HepG2 (cell line): ENCODE results near the gene FRMD4B. TPM values are rescaled to one million over a fixed set of nuclear protein-coding genes. Genes with fewer than 3 reads are reported as not detected.

Experiments
- ATAC-seq: fragments of 200-7000 bp; cut with Tn5 transposase; 3 replicates; pipeline ENCODE4 v1.9.1; 2020; ENCODE audit warnings: mild to moderate bottlenecking, moderate library complexity
- BruUV-seq: library from RNA; stranded (reverse); fragments of 400-500 nt; replicated peaks from 2 replicates; lab custom pipeline; 2021; lab: Mats Ljungman, UMichigan
- CTCF ChIA-PET: fragments of 300-600 bp; formaldehyde crosslinking; extraction: SDS; loops from one replicate; lab custom pipeline; 2021; ENCODE audit warnings: low total read pairs, inconsistent platforms, low intra/inter-chr PET ratio; lab: Yijun Ruan, JAX
- POLR2A ChIA-PET: fragments of 350-600 bp; sonication (Branson Sonifier 250); formaldehyde crosslinking; loops from one replicate; lab custom pipeline; 2020; ENCODE audit warnings: antibody characterized with exemption, inconsistent platforms; lab: Yijun Ruan, JAX
- DNase-seq: peaks from one replicate; pipeline ENCODE4 v3.0.0-alpha.2; 2015; ENCODE audit warnings: low spot score
- FAIRE-seq: peaks from 3 replicates; lab custom pipeline; 2011; peaks lifted over from hg19 to GRCh38; lab: Jason Lieb, UNC
- H2AFZ ChIP-seq: one replicate; pipeline ENCODE4 v1.6.1; 2011; ENCODE audit warnings: low read length, inconsistent platforms
- H3K27ac ChIP-seq: fragments of 300-600 bp; 3 replicates; pipeline ENCODE4 v1.8.0; 2011; ENCODE audit warnings: mixed run types, mild to moderate bottlenecking, mixed read lengths, low read length, inconsistent platforms; ENCODE audit not compliant: insufficient read depth; ENCODE audit errors: extremely low read length
- H3K27me3 ChIP-seq, 2 experiments: fragments of 200-600 bp in 1 of 2; 2 replicates in 1 of 2; 3 replicates in 1 of 2; pipeline versions ENCODE4 v1.6.0 to v1.8.0; 2011; ENCODE audit warnings: low read length in 2 of 2, mild to moderate bottlenecking in 2 of 2, moderate library complexity in 2 of 2, inconsistent platforms in 1 of 2; ENCODE audit not compliant: insufficient read depth in 2 of 2, control insufficient read depth in 1 of 2
- H3K36me3 ChIP-seq, 2 experiments: fragments of 200-600 bp in 1 of 2; replicated peaks in 1 of 2; 2 replicates in 1 of 2; 3 replicates in 1 of 2; pipeline versions ENCODE4 v1.5.1 to v1.8.0; 2011; ENCODE audit warnings: low read length in 2 of 2, inconsistent platforms in 1 of 2; ENCODE audit not compliant: insufficient read depth in 2 of 2, control insufficient read depth in 1 of 2
- H3K4me1 ChIP-seq: 2 replicates; pipeline ENCODE4 v1.5.1; 2012; ENCODE audit warnings: low read length, inconsistent platforms; ENCODE audit not compliant: insufficient read depth
- H3K4me2 ChIP-seq: 2 replicates; pipeline ENCODE4 v1.6.0; 2011; ENCODE audit warnings: low read depth, low read length, inconsistent platforms
- H3K4me3 ChIP-seq, 3 experiments: fragments of 200-600 bp in 1 of 3; sonication (generic), shearing (Covaris generic) in 1 of 3; replicated peaks in 1 of 3; 2 replicates each; pipeline ENCODE4 v1.5.1; 2011 to 2016; ENCODE audit warnings: low read length in 3 of 3, inconsistent platforms in 2 of 3, low read depth in 2 of 3, mild to moderate bottlenecking in 2 of 3, control low read depth in 1 of 3, mixed read lengths in 1 of 3; ENCODE audit not compliant: insufficient read depth in 1 of 3
- H3K79me2 ChIP-seq: one replicate; pipeline ENCODE4 v1.6.1; 2011; ENCODE audit warnings: low read length, inconsistent platforms; ENCODE audit not compliant: insufficient read depth
- H3K9ac ChIP-seq: 2 replicates; pipeline ENCODE4 v1.6.0; 2011; ENCODE audit warnings: mild to moderate bottlenecking, low read depth, low read length, inconsistent platforms; ENCODE audit not compliant: insufficient read depth
- H3K9me3 ChIP-seq: 2 replicates; pipeline ENCODE4 v1.5.1; 2012; ENCODE audit warnings: mild to moderate bottlenecking, low read length
- H4K20me1 ChIP-seq: 2 replicates; pipeline ENCODE4 v1.6.0; 2011; ENCODE audit warnings: inconsistent platforms, mild to moderate bottlenecking, low read length, moderate library complexity; ENCODE audit not compliant: insufficient read depth
- HNRNPUL1 ChIP-seq: fragments of 200-400 bp; formaldehyde crosslinking; IDR thresholded peaks from 2 replicates; pipeline ENCODE4 v1.6.1; 2017; ENCODE audit warnings: low read depth, mild to moderate bottlenecking, low read length, moderate library complexity
- KDM5A ChIP-seq: fragments of 200-600 bp; sonication (generic); IDR thresholded peaks from 2 replicates; pipeline ENCODE4 v1.7.0; 2018; ENCODE audit warnings: antibody characterized with exemption, mild to moderate bottlenecking, low read length, borderline replicate concordance
- POGZ ChIP-seq: sonication (generic); formaldehyde crosslinking; IDR thresholded peaks from 2 replicates; pipeline ENCODE4 v1.4.0; 2020; ENCODE audit warnings: mild to moderate bottlenecking, missing genetic modification reagents
- SP2 ChIP-seq: sonication (generic); formaldehyde crosslinking; IDR thresholded peaks from 2 replicates; pipeline ENCODE4 v1.5.1; 2020; ENCODE audit warnings: mild to moderate bottlenecking, missing genetic modification reagents
- STAG1 ChIP-seq: sonication (generic); formaldehyde crosslinking; IDR thresholded peaks from 2 replicates; pipeline ENCODE4 v1.4.0; 2020; ENCODE audit warnings: missing genetic modification reagents
- ZIK1 ChIP-seq: sonication (generic); formaldehyde crosslinking; IDR thresholded peaks from 2 replicates; pipeline ENCODE4 v1.5.0; 2020; ENCODE audit warnings: mild to moderate bottlenecking, low read depth, missing genetic modification reagents, borderline replicate concordance
- ZNF274 ChIP-seq: sonication (generic); formaldehyde crosslinking; IDR thresholded peaks from 2 replicates; pipeline ENCODE4 v1.5.1; 2020; ENCODE audit warnings: mild to moderate bottlenecking, missing genetic modification reagents
- ZNF333 ChIP-seq: sonication (generic); formaldehyde crosslinking; IDR thresholded peaks from 2 replicates; pipeline ENCODE4 v1.4.0; 2020; ENCODE audit warnings: mild to moderate bottlenecking, missing genetic modification reagents, borderline replicate concordance
- ZNF367 ChIP-seq: sonication (generic); formaldehyde crosslinking; IDR thresholded peaks from 2 replicates; pipeline ENCODE4 v1.4.0; 2020; ENCODE audit warnings: missing genetic modification reagents, borderline replicate concordance
- ZNF749 ChIP-seq: sonication (generic); formaldehyde crosslinking; IDR thresholded peaks from 2 replicates; pipeline ENCODE4 v1.8.0; 2022; ENCODE audit warnings: mild to moderate bottlenecking, missing genetic modification reagents, moderate library complexity, borderline replicate concordance
- ZNF772 ChIP-seq: sonication (generic); formaldehyde crosslinking; IDR thresholded peaks from 2 replicates; pipeline ENCODE4 v1.5.0; 2020; ENCODE audit warnings: mild to moderate bottlenecking, missing genetic modification reagents
- whole genome bisulfite sequencing: methylation state at CpG from one replicate; pipeline ENCODE4 v1.1.6; 2017; ENCODE audit warnings: low lambda C conversion rate; 5-methylcytosine and 5-hydroxymethylcytosine counted together
- in situ Hi-C: cut with HindIII; loops from 2 replicates; pipeline ENCODE4 v1.10.0; 2017; ENCODE audit warnings: low pct_unique_long_range_greater_than_20kb; ENCODE audit not compliant: extremely low pct_ligation_motif_present
- intact Hi-C: fragments of 100-400 bp; cut with micrococcal nuclease; formaldehyde crosslinking; loops from one replicate; pipeline ENCODE4 v1.10.0; 2022; ENCODE audit not compliant: unreplicated experiment
- polyA plus RNA-seq, 8 experiments: library from polyadenylated mRNA; depleted of rRNA in 3 of 8; stranded (reverse) in 7 of 8; unstranded in 1 of 8; fragments of >200 nt; fragmentation: Illumina TruSeq in 4 of 8; extraction: Trizol in 4 of 8; gene quantifications; 2 replicates each; pipeline versions ENCODE4 v1.2.1 to v1.2.3, GENCODE V29; 2011 to 2016; ENCODE audit warnings: low read depth in 4 of 8, missing spikeins in 1 of 8, mixed read lengths in 1 of 8; ENCODE audit not compliant: insufficient read depth in 1 of 8
- total RNA-seq, 5 experiments: library from RNA; depleted of rRNA; stranded (reverse); fragments of >200 nt; fragmentation: Illumina TruSeq; extraction: Trizol; gene quantifications; 2 replicates each; pipeline ENCODE4 v1.2.3, GENCODE V29; 2016; ENCODE audit warnings: low read depth in 1 of 5
- TF ChIP-seq, protein P1 (sequence below): sonication (generic); formaldehyde crosslinking; IDR thresholded peaks from 2 replicates; pipeline ENCODE4 v1.5.1; 2020; ENCODE audit warnings: missing genetic modification reagents, mild to moderate bottlenecking, borderline replicate concordance
- TF ChIP-seq, protein P2 (sequence below): IDR thresholded peaks from 2 replicates; pipeline ENCODE4 v1.6.1; 2012; ENCODE audit warnings: inconsistent platforms
- TF ChIP-seq, protein P3 (sequence below): IDR thresholded peaks from 2 replicates; pipeline ENCODE4 v1.6.1; 2016; ENCODE audit warnings: low read depth, control low read depth

The FRMD4B gene
- total and polyA plus RNA-seq, 2 of the 13 experiments (the other 11 are each of a cell fraction or from before 2014, with no cell fraction given) = 3.0 to 3.3 TPM

DNA sequence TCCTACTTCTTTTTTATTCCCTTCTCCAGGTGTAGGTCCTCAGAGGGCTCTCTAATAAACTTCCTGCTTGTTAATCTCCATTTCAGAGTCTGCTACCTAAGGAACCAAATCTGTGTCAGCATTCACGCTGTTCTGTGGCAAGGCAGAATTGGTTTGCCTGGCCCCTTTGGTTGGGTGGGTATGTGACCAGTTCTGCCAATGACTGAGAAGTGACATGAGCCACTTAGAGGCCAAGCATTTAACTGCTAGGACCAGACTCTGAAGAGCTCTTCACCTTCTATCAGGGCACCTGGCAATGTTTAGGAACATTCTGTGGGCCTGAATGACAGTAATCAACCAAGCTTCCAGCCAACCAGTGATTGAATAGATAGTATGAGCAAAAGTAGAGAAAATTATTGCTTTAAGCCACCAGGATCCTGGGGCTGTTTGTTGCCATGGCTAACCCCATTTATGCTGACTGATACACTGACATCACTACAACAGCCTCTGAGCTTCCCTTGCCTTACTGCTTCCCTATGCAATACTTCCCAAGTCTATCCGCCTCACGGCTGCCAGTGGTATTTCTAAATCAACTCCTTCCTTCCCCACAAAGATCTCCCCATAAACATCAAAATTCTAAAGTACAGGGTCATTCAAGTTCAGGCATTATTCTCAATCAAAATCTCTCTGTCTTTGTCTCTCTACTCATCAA, 7.6 kb downstream of the FRMD4B start:
- BruUV-seq = no TSS peak
- H2AFZ ChIP-seq = no peak overlapping the region
- in situ Hi-C loops = no loop called here
- ChIA-PET CTCF (no interaction called here), POLR2A (no interaction called here)
- no peaks in the 10 kb centered on the region for H3K9me3 ChIP-seq
- ATAC-seq = no peak
- WGBS = 6% methylated on average over 3 of the region's 3 CpGs
- DNase-seq = no peak
- H3K9ac ChIP-seq = no peak overlapping the region
- no peaks in the 10 kb centered on the region for H3K4me1 ChIP-seq
- intact Hi-C loops = no loop called here
- no peaks in the 10 kb centered on the region; a peak in 2 of 5 replicates for H3K27me3 ChIP-seq
- TF ChIP-seq ZNF749 (CRISPR knock-in tag) (no peak), ZNF772 (no peak), SP2 (CRISPR knock-in tag) (no peak), KDM5A (no peak), HNRNPUL1 (no peak), POGZ (CRISPR knock-in tag) (no peak), ZNF274 (no peak), ZIK1 (CRISPR knock-in tag) (no peak), STAG1 (no peak), ZNF367 (CRISPR knock-in tag) (no peak), ZNF333 (no peak)
- TF ChIP-seq, protein P1, sequence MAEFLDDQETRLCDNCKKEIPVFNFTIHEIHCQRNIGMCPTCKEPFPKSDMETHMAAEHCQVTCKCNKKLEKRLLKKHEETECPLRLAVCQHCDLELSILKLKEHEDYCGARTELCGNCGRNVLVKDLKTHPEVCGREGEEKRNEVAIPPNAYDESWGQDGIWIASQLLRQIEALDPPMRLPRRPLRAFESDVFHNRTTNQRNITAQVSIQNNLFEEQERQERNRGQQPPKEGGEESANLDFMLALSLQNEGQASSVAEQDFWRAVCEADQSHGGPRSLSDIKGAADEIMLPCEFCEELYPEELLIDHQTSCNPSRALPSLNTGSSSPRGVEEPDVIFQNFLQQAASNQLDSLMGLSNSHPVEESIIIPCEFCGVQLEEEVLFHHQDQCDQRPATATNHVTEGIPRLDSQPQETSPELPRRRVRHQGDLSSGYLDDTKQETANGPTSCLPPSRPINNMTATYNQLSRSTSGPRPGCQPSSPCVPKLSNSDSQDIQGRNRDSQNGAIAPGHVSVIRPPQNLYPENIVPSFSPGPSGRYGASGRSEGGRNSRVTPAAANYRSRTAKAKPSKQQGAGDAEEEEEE (CRISPR knock-in tag) = no peak
- TF ChIP-seq, protein P2, sequence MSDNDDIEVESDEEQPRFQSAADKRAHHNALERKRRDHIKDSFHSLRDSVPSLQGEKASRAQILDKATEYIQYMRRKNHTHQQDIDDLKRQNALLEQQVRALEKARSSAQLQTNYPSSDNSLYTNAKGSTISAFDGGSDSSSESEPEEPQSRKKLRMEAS = no peak
- TF ChIP-seq, protein P3, sequence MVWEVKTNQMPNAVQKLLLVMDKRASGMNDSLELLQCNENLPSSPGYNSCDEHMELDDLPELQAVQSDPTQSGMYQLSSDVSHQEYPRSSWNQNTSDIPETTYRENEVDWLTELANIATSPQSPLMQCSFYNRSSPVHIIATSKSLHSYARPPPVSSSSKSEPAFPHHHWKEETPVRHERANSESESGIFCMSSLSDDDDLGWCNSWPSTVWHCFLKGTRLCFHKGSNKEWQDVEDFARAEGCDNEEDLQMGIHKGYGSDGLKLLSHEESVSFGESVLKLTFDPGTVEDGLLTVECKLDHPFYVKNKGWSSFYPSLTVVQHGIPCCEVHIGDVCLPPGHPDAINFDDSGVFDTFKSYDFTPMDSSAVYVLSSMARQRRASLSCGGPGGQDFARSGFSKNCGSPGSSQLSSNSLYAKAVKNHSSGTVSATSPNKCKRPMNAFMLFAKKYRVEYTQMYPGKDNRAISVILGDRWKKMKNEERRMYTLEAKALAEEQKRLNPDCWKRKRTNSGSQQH (CRISPR knock-in tag) = no peak
- FAIRE-seq = no peak
- no peaks in the 10 kb centered on the region for H3K36me3 ChIP-seq
- H3K4me3 ChIP-seq = no peak overlapping the region
- no peak overlapping the region for H3K4me2 ChIP-seq
- no peaks in the 10 kb centered on the region for H3K79me2 ChIP-seq
- H3K27ac ChIP-seq = no peak overlapping the region
- H4K20me1 ChIP-seq = no peaks in the 10 kb centered on the region
